Heart left ventricle (tissue), 16 donors: ENCODE data around the gene KIF16B. TPM values are rescaled to one million over a fixed set of nuclear protein-coding genes. Genes with fewer than 3 reads are reported as not detected.

Experiments used
- ATAC-seq, 4 donors: fragments of 200-7000 bp; cut with Tn5 transposase; one replicate each; pipeline ENCODE4 v1.9.1; 2020 to 2022; ENCODE audit warnings: moderate library complexity in 4 of 4, mild to moderate bottlenecking in 3 of 4, moderate number of reproducible peaks in 1 of 4
- DNase-seq, 5 donors: peaks; one replicate each; pipeline ENCODE4 v3.0.0-alpha.2; 2020
- H3K27ac ChIP-seq, 12 donors: fragments of 200-600 bp; sonication (generic) in 4 of 12; one replicate each; pipeline versions ENCODE4 v1.5.0 to v1.8.0; 2016 to 2022; ENCODE audit warnings: mild to moderate bottlenecking in 2 of 12
- H3K27me3 ChIP-seq, 9 donors: fragments of 200-600 bp; sonication (generic) in 2 of 9; one replicate each; pipeline versions ENCODE4 v1.5.1 to v1.8.0; 2016 to 2022; ENCODE audit warnings: mild to moderate bottlenecking in 3 of 9
- H3K36me3 ChIP-seq, 9 donors: fragments of 200-600 bp; sonication (generic) in 2 of 9; one replicate each; pipeline versions ENCODE4 v1.5.0 to v1.8.0; 2018 to 2022; ENCODE audit warnings: mild to moderate bottlenecking in 2 of 9
- H3K4me1 ChIP-seq, 12 donors: fragments of 200-600 bp; sonication (generic) in 4 of 12; one replicate each; pipeline versions ENCODE4 v1.5.0 to v1.8.0; 2016 to 2022; ENCODE audit warnings: mild to moderate bottlenecking in 3 of 12
- H3K4me3 ChIP-seq, 12 donors: fragments of 200-600 bp; sonication (generic) in 4 of 12; one replicate each; pipeline versions ENCODE4 v1.5.0 to v1.8.0; 2017 to 2022; ENCODE audit warnings: mild to moderate bottlenecking in 9 of 12, moderate library complexity in 4 of 12
- H3K9me3 ChIP-seq, 12 donors: fragments of 200-600 bp; sonication (generic) in 4 of 12; one replicate each; pipeline versions ENCODE4 v1.5.0 to v1.8.0; 2016 to 2022; ENCODE audit warnings: mild to moderate bottlenecking in 1 of 12
- POLR2A ChIP-seq, 2 donors: fragments of 450-650 bp; IDR thresholded peaks; one replicate each; pipeline ENCODE4 v1.6.1; 2017; ENCODE audit warnings: antibody characterized with exemption in 2 of 2, mild to moderate bottlenecking in 2 of 2, moderate library complexity in 2 of 2
- WGBS, 4 donors: extraction: QIAGEN DNeasy Blood & Tissue Kit in 2 of 4; methylation state at CpG; one replicate each; pipeline versions ENCODE4 v1.1.5 to v1.1.7; 2013 to 2018; 5-methylcytosine and 5-hydroxymethylcytosine counted together
- intact Hi-C, 10 donors: fragments of 100-400 bp; cut with DNase I; formaldehyde crosslinking; loops; one replicate each; pipeline versions ENCODE4 v1.11.1 to v1.14.2; 2022
- polyA plus RNA-seq, 2 donors: library from polyadenylated mRNA; stranded (reverse); fragments of 200-250 nt; gene quantifications; one replicate each; pipeline ENCODE4 v1.2.3, GENCODE V29; 2013
- total RNA-seq, 9 donors: library from RNA; depleted of rRNA in 2 of 9; stranded (reverse); fragments of >200 nt in 2 of 9; fragmentation: NEBNext Ultra II Directional in 3 of 9; extraction: Animal tissue kit (Norgen Biotek cat#: 25700) in 3 of 9; gene quantifications; one replicate each; pipeline versions ENCODE4 v1.1.0 to v1.2.4, GENCODE V29; 2016 to 2023
- TF ChIP-seq, protein P1 (sequence below), 12 donors: fragments of 200-600 bp; sonication (generic) in 4 of 12; IDR thresholded peaks; one replicate each; pipeline versions ENCODE4 v1.5.0 to v1.8.0; 2018 to 2022; ENCODE audit warnings: antibody characterized with exemption in 12 of 12, mild to moderate bottlenecking in 5 of 12
- donor health status: ischemic (EF 13 %, LVEDD 7.1; RV severe dilation, severe dysfunction).
- donor health status: healthy with polysubstance abuse.
- donor health status: DM: no; HTN: yes; CAD: no.
- donor health status: DM: no; HTN: no; CAD: no.
- donor health status: ischemic (EF 25% LVEDD 6.9; RV normal size, moderate dysfunction).
- donor health status: ischemic (EF 25% LVEDD 5.7; RV mildly dilated, moderate dysfunction).
- donor health status: healthy.
- donor health status: DM: yes; HTN: yes; CAD: no.
- donor health status: ischemic (EF 35%, LVEDD 5.7; RV mildly dilated, moderate dysfunction).
- donor health status: nonischemic (EF 11% LVEDD 7.7; RV severe dilation, severe dysfunction).
- donor health status: DM: yes; HTN: yes; CAD: no.
- donor health status: PGD.
- donor health status: ischemic (EF 29% LVEDD 5.4; RV normal size, mild dysfunction).
- donor health status: nonischemic (EF 23%, LVEDD 6.1; RV moderate dilation, normal function).

The KIF16B gene
- total and polyA plus RNA-seq, 11 donors, result 8.8 to 31.8 (median 17.8) TPM

DNA sequence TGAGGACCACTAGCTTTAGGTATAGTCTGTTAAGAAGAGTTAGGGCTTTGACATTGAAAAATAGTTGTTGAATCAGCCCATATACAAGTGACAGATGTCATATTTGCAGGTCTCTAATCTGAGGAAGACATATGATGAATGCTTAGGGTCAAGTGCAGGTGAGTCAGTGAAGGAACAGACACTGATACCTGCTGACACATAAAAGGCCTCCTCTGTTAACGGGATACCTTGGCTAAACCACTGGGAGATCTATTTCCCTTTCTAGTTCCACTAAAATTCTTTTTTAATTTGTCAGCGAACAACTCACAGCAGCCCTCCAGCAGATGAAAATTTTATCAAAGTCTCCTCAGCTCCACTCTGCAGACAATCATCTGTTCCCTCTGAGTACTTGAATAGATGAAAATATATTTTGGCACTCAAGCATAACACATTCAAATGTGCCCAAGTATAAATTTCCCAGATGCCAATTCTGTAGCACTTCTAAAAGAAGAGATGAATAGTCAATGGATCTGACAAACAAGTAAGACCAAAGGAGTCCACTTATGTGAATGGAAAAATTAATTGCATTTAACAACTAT, 154.0 kb downstream of the KIF16B start:
- H3K4me1 ChIP-seq, result peaks cover 0 to 9% (median 0%) of the 10 kb centered on the region in 12 donors
- H3K9me3 ChIP-seq, result peaks cover 0 to 14% (median 0%) of the 10 kb centered on the region in 12 donors
- H3K27ac ChIP-seq, result no peak overlapping the region
- intact Hi-C loops, result no loop called here
- DNase-seq (no peak), ATAC-seq (peak in 1 of 4 donors; percentile 57)
- peaks cover 0 to 26% (median 3%) of the 10 kb centered on the region in 9 donors for H3K36me3 ChIP-seq
- no peak overlapping the region for H3K4me3 ChIP-seq
- no peaks in the 10 kb centered on the region for H3K27me3 ChIP-seq
- 46 to 66% (median 50%) methylated on average over 2 of the region's 2 CpGs for whole genome bisulfite sequencing, 4 donors
- TF ChIP-seq POLR2A (IDR thresholded peaks at IDR 0.05), result no peak
- TF ChIP-seq, protein P1, sequence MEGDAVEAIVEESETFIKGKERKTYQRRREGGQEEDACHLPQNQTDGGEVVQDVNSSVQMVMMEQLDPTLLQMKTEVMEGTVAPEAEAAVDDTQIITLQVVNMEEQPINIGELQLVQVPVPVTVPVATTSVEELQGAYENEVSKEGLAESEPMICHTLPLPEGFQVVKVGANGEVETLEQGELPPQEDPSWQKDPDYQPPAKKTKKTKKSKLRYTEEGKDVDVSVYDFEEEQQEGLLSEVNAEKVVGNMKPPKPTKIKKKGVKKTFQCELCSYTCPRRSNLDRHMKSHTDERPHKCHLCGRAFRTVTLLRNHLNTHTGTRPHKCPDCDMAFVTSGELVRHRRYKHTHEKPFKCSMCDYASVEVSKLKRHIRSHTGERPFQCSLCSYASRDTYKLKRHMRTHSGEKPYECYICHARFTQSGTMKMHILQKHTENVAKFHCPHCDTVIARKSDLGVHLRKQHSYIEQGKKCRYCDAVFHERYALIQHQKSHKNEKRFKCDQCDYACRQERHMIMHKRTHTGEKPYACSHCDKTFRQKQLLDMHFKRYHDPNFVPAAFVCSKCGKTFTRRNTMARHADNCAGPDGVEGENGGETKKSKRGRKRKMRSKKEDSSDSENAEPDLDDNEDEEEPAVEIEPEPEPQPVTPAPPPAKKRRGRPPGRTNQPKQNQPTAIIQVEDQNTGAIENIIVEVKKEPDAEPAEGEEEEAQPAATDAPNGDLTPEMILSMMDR (IDR thresholded peaks at IDR 0.05), result no peak

DNA sequence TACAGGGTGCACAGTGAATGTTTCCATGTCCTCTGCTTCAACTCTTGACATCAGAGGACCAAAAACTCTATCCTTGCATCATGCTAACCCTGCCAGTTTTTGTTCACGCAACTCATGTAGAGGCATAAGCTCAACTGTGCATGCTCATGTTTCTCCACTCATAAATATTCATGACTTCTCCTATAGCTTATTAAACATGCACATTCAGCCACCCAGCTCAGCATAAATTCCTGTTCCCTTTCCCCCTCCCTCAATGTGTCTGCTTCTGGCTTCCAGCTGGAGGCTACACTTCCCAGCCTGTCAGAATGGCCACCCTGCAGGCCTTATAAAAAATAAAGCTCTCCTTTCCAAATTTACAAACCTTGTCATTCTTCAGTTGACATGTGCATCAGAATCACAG, 154.6 kb downstream of the KIF16B start:
- no peak for TF ChIP-seq POLR2A (IDR thresholded peaks at IDR 0.05)
- TF ChIP-seq, protein P1 (IDR thresholded peaks at IDR 0.05), result no peak
- Histone ChIP-seq H3K4me1 (peaks cover 0 to 9% (median 0%) of the 10 kb centered on the region in 12 donors), H3K27me3 (no peaks in the 10 kb centered on the region), H3K9me3 (peaks cover 0 to 11% (median 0%) of the 10 kb centered on the region in 12 donors), H3K36me3 (peaks cover 0 to 20% (median 3%) of the 10 kb centered on the region in 9 donors), H3K4me3 (no peak overlapping the region), H3K27ac (no peak overlapping the region)
- intact Hi-C loops, result no loop called here
- WGBS, 4 donors, result 98 to 100% (median 100%) methylated on average over 1 of the region's 1 CpG
- no peak for DNase-seq
- no peak for ATAC-seq

GRCh38 chr20:16417001-16417400, 156.2 kb downstream of the KIF16B start:
- Histone ChIP-seq H3K27ac (no peak overlapping the region), H3K9me3 (peaks cover 0 to 11% (median 0%) of the 10 kb centered on the region in 12 donors), H3K4me3 (no peak overlapping the region), H3K27me3 (no peaks in the 10 kb centered on the region), H3K36me3 (peaks cover 0 to 9% (median 3%) of the 10 kb centered on the region in 9 donors), H3K4me1 (peaks cover 0 to 9% (median 0%) of the 10 kb centered on the region in 12 donors)
- ATAC-seq (no peak), DNase-seq (no peak)
- TF ChIP-seq POLR2A (IDR thresholded peaks at IDR 0.05), result no peak
- TF ChIP-seq, protein P1 (IDR thresholded peaks at IDR 0.05), result no peak
- intact Hi-C loops, result no loop called here
- WGBS, 4 donors, result 80 to 94% (median 91%) methylated on average over 8 of the region's 8 CpGs

- peaks cover 0 to 9% (median 0%) of the 10 kb centered on the region in 12 donors for H3K4me1 ChIP-seq
- intact Hi-C loops, result no loop called here
- H3K27ac ChIP-seq, result no peak overlapping the region
- H3K4me3 ChIP-seq, result no peak overlapping the region
- ATAC-seq (no peak), DNase-seq (no peak)
- peaks cover 0 to 18% (median 3%) of the 10 kb centered on the region in 9 donors for H3K36me3 ChIP-seq
- H3K27me3 ChIP-seq, result no peaks in the 10 kb centered on the region
- peaks cover 0 to 24% (median 12%) of the 10 kb centered on the region in 12 donors for H3K9me3 ChIP-seq
- WGBS, 4 donors, result 94 to 96% (median 94%) methylated on average over 4 of the region's 4 CpGs
- TF ChIP-seq POLR2A (IDR thresholded peaks at IDR 0.05), result no peak
- TF ChIP-seq, protein P1 (IDR thresholded peaks at IDR 0.05), result no peak
These were observed 157.9 kb downstream of the KIF16B start for GRCh38 chr20:16415071-16416053.
